CD8-positive, alpha-beta memory T cell (primary cell): ENCODE measurements around the gene DSC2. TPM values are rescaled to one million over a fixed set of nuclear protein-coding genes. Genes with fewer than 3 reads are reported as not detected.

Experiments
- CTCF ChIA-PET: fragments of 350-600 bp; sonication (Branson Sonifier 250); formaldehyde crosslinking; loops from one replicate; lab custom pipeline; 2021; ENCODE audit warnings: antibody characterized with exemption; lab: Charles Lee
- POLR2A ChIA-PET: fragments of 350-600 bp; sonication (Branson Sonifier 250); formaldehyde crosslinking; loops from one replicate; lab custom pipeline; 2021; ENCODE audit warnings: antibody characterized with exemption; lab: Charles Lee
- DNase-seq, 5 donors: peaks; one replicate each; pipeline versions ENCODE4 v3.0.0 to v3.0.0-alpha.2; 2020 to 2022; ENCODE audit warnings: mixed read lengths in 1 of 5
- H3K27ac ChIP-seq: one replicate; pipeline ENCODE4 v1.7.0; 2013; ENCODE audit warnings: low read depth, mild to moderate bottlenecking, low read length, moderate library complexity
- H3K27me3 ChIP-seq: 2 replicates; pipeline ENCODE4 v1.7.0; 2013; ENCODE audit warnings: low read length, mild to moderate bottlenecking; ENCODE audit not compliant: insufficient read depth, poor library complexity, severe bottlenecking
- H3K36me3 ChIP-seq: 2 replicates; pipeline ENCODE4 v1.7.0; 2013; ENCODE audit warnings: mild to moderate bottlenecking, low read length, moderate library complexity; ENCODE audit not compliant: insufficient read depth
- H3K4me1 ChIP-seq: 2 replicates; pipeline ENCODE4 v1.7.0; 2013; ENCODE audit warnings: mild to moderate bottlenecking, low read length, moderate library complexity; ENCODE audit not compliant: insufficient read depth
- H3K4me3 ChIP-seq: 2 replicates; pipeline ENCODE4 v1.7.0; 2013; ENCODE audit warnings: mild to moderate bottlenecking, low read length
- H3K9me3 ChIP-seq: 2 replicates; pipeline ENCODE4 v1.7.0; 2013; ENCODE audit warnings: mild to moderate bottlenecking, low read length
- H3K27ac Mint-ChIP-seq, 8 donors: one replicate each; pipeline ENCODE4 v1.8.0; 2020 to 2021; ENCODE audit warnings: mixed read lengths in 8 of 8, mild to moderate bottlenecking in 6 of 8, inconsistent platforms in 3 of 8, moderate library complexity in 3 of 8
- H3K27me3 Mint-ChIP-seq, 2 donors: one replicate each; pipeline ENCODE4 v1.8.0; 2020 to 2021; ENCODE audit warnings: mixed read lengths in 2 of 2, mild to moderate bottlenecking in 1 of 2, moderate library complexity in 1 of 2
- H3K36me3 Mint-ChIP-seq, 3 donors: one replicate each; pipeline ENCODE4 v1.8.0; 2020 to 2021; ENCODE audit warnings: mixed read lengths in 3 of 3, inconsistent platforms in 1 of 3, mild to moderate bottlenecking in 1 of 3
- H3K4me1 Mint-ChIP-seq, 3 donors: one replicate each; pipeline ENCODE4 v1.8.0; 2020 to 2021; ENCODE audit warnings: mixed read lengths in 3 of 3, inconsistent platforms in 1 of 3, mild to moderate bottlenecking in 1 of 3
- H3K4me3 Mint-ChIP-seq, 7 donors: one replicate each; pipeline ENCODE4 v1.8.0; 2020 to 2021; ENCODE audit warnings: mixed read lengths in 7 of 7, mild to moderate bottlenecking in 6 of 7, moderate library complexity in 4 of 7, inconsistent platforms in 2 of 7
- H3K9me3 Mint-ChIP-seq, 5 donors: one replicate each; pipeline ENCODE4 v1.8.0; 2020 to 2022; ENCODE audit warnings: mixed read lengths in 5 of 5, mild to moderate bottlenecking in 3 of 5, moderate library complexity in 2 of 5, inconsistent platforms in 1 of 5
- polyA plus RNA-seq: library from polyadenylated mRNA; unstranded; fragments of 300-500 nt; fragmentation: Illumina TruSeq; gene quantifications from one replicate; pipeline ENCODE4 v1.2.3, GENCODE V29; 2021
- total RNA-seq, 2 experiments: library from RNA; stranded (reverse); gene quantifications; one replicate each; pipeline ENCODE4 v1.2.3, GENCODE V29; 2021

Gene DSC2
- total and polyA plus RNA-seq, 3 experiments from 2014 or later, result not detected

DNA sequence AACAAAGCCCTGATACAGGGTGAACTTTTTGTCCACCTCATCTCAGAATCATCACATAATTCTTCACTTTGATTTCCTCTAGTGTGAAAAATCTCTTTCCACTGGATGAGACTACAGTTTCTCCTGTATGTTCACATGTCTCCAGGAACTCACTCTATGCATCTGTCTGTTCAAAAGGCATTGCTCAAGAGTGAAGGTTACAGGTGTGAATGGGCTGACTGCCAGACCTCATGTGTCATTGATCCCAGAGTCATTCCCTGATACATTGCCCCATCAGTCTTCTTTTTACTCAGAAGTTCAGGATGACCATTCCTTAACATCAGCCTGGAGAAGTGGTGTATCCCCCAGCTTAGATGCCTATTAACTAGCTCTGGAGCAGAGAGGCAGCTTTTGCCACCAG is 55.3 kb downstream of the DSC2 start:
- H3K27ac Mint-ChIP-seq, result no peak overlapping the region
- no peak for DNase-seq
- POLR2A ChIA-PET, result no interaction called here
- CTCF ChIA-PET, result no interaction called here
- no peaks in the 10 kb centered on the region for H3K27me3 ChIP-seq
- no peaks in the 10 kb centered on the region for H3K4me1 Mint-ChIP-seq
- H3K9me3 ChIP-seq, result no peaks in the 10 kb centered on the region
- H3K27me3 Mint-ChIP-seq, result peaks cover 5 to 6% of the 10 kb centered on the region in 2 donors
- H3K4me3 ChIP-seq, result no peak overlapping the region
- no peak overlapping the region for H3K4me3 Mint-ChIP-seq
- H3K36me3 Mint-ChIP-seq, result no peaks in the 10 kb centered on the region
- no peaks in the 10 kb centered on the region for H3K36me3 ChIP-seq
- H3K4me1 ChIP-seq, result no peaks in the 10 kb centered on the region
- H3K27ac ChIP-seq, result no peak overlapping the region
- H3K9me3 Mint-ChIP-seq, result peaks cover 16 to 25% (median 19%) of the 10 kb centered on the region in 5 donors

DNA sequence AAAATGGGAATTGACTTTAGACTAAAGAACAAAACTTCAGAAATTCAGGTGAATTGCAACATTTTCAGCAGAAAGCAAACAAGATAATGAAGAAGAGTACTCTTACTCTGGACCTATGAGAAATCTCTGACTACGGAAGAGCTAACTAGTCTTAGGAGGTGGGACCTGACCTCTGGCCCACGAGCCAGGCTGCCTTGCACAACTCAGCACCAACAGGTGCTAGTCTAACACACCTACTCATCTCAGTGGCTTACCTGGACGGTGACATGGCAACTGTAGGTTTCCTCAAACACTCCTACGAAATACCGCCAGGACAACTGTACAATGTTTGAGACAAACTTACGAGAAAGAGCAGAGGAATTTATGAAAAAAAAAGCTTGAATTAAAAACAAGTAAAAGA is 56.6 kb downstream of the DSC2 start:
- DNase-seq, result no peak
- no peaks in the 10 kb centered on the region for H3K4me1 ChIP-seq
- Mint-ChIP-seq H3K4me3 (no peak overlapping the region), H3K27ac (peak overlapping the region in 1 of 8 donors; percentile 37), H3K27me3 (peaks cover 16 to 18% of the 10 kb centered on the region in 2 donors), H3K4me1 (no peaks in the 10 kb centered on the region), H3K36me3 (peaks cover 0 to under 1% (median 0%) of the 10 kb centered on the region in 3 donors), H3K9me3 (peaks cover 16 to 32% (median 21%) of the 10 kb centered on the region in 5 donors)
- no peaks in the 10 kb centered on the region for H3K27me3 ChIP-seq
- no peak overlapping the region for H3K4me3 ChIP-seq
- H3K36me3 ChIP-seq, result no peaks in the 10 kb centered on the region
- ChIA-PET POLR2A (no interaction called here), CTCF (no interaction called here)
- no peaks in the 10 kb centered on the region for H3K9me3 ChIP-seq
- H3K27ac ChIP-seq, result no peak overlapping the region

DNA sequence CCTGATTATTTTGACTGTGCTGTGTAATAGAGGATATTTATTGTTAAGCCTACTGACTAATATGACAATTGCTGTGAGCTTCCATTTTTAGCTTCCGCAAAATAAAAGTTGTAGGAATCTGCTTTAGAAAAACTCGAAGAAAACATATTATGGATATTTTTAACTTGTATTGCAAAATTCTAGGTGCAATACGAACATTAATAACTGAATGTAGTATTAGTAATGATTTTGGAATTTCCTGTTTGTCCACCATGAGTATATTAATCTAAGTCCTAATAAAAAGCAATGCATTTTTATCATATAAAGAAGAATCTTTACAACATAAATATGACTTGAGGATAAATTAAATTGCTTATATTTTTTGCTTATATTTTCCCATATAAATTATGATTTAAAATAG is 57.3 kb downstream of the DSC2 start:
- H3K36me3 Mint-ChIP-seq, result peaks cover 0 to 1% (median 0%) of the 10 kb centered on the region in 3 donors
- H3K27me3 Mint-ChIP-seq, result peaks cover 20 to 22% of the 10 kb centered on the region in 2 donors
- H3K4me3 Mint-ChIP-seq, result no peak overlapping the region
- ChIA-PET CTCF (no interaction called here), POLR2A (no interaction called here)
- peaks cover 16 to 33% (median 27%) of the 10 kb centered on the region in 5 donors for H3K9me3 Mint-ChIP-seq
- Histone ChIP-seq H3K4me3 (no peak overlapping the region), H3K9me3 (no peaks in the 10 kb centered on the region), H3K27me3 (no peaks in the 10 kb centered on the region), H3K36me3 (no peaks in the 10 kb centered on the region), H3K4me1 (no peaks in the 10 kb centered on the region), H3K27ac (no peak overlapping the region)
- DNase-seq, result no peak
- no peak overlapping the region for H3K27ac Mint-ChIP-seq
- no peaks in the 10 kb centered on the region for H3K4me1 Mint-ChIP-seq

- H3K4me3 ChIP-seq, result no peak overlapping the region
- no peaks in the 10 kb centered on the region for H3K4me1 ChIP-seq
- ChIA-PET CTCF (no interaction called here), POLR2A (no interaction called here)
- H3K4me1 Mint-ChIP-seq, result no peaks in the 10 kb centered on the region
- H3K27me3 Mint-ChIP-seq, result peaks cover 20 to 22% of the 10 kb centered on the region in 2 donors
- H3K27me3 ChIP-seq, result no peaks in the 10 kb centered on the region
- no peak overlapping the region for H3K27ac Mint-ChIP-seq
- no peaks in the 10 kb centered on the region for H3K9me3 ChIP-seq
- no peak for DNase-seq
- H3K4me3 Mint-ChIP-seq, result no peak overlapping the region
- peaks cover 0 to 1% (median 0%) of the 10 kb centered on the region in 3 donors for H3K36me3 Mint-ChIP-seq
- H3K36me3 ChIP-seq, result no peaks in the 10 kb centered on the region
- H3K9me3 Mint-ChIP-seq, result peaks cover 16 to 33% (median 32%) of the 10 kb centered on the region in 5 donors
- H3K27ac ChIP-seq, result no peak overlapping the region
These were observed 58.5 kb downstream of the DSC2 start for GRCh38 chr18:31043709-31044108.

DNA sequence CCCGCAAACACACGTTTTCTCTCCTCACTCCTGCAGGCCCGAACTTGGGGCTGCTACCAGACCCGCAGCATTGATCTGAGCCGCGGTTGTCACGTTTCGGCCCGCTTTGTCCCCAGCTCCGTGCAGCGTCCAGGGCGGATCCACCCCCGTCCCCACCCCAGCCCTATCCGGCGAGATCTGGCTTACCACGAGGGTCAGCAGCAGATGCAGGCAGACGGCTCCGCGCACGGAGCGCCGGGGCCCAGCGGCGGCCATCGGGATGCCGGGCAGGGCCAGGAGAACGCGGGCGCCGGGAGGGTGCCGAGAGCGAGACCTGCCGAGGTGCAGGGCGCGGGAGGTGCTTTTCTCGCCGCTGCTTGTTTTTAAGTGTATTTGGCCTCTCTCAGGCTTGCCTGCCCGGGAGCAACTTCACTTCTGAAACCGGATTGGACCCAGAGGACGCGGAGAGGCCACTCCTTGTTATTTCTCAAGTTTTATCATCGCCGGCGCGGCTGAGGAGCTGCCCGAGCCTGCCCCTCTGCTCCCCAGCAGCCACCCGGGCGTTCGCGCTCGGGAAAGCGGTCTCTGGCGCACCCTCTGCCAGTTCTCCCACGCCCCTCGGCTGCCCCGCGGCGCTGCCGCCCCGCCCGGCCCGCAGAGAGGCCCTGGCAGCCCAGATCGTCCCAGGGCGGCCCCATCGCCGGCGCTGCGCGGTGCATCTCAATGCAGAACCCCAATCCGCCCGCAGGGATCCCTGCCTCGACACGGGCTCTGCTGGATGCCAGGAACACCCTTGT is 59.6 kb downstream of the DSC2 start, which contains the start of gene DSC3:
Gene DSC3 (minus strand): TSS at position 337 of the 776 bp plus-strand sequence. CDS start 82 bp downstream, at position 255.
- no peaks in the 10 kb centered on the region for H3K4me1 Mint-ChIP-seq

GRCh38 chr18:31042084-31042405 is 60.2 kb downstream of the DSC2 start:
- ChIA-PET POLR2A (no interaction called here), CTCF (no interaction called here)
- Mint-ChIP-seq H3K27ac (no peak overlapping the region), H3K36me3 (peaks cover 0 to 1% (median 0%) of the 10 kb centered on the region in 3 donors), H3K4me3 (no peak overlapping the region), H3K9me3 (peaks cover 16 to 33% (median 27%) of the 10 kb centered on the region in 5 donors), H3K27me3 (peaks cover 20 to 22% of the 10 kb centered on the region in 2 donors), H3K4me1 (no peaks in the 10 kb centered on the region)
- Histone ChIP-seq H3K27me3 (no peaks in the 10 kb centered on the region), H3K4me1 (no peaks in the 10 kb centered on the region), H3K36me3 (no peaks in the 10 kb centered on the region), H3K27ac (no peak overlapping the region), H3K4me3 (no peak overlapping the region), H3K9me3 (no peaks in the 10 kb centered on the region)
- DNase-seq, result no peak

More for the DNA sequence above, 59.6 kb downstream of the DSC2 start, which contains the start of gene DSC3:
- Mint-ChIP-seq H3K4me3 (no peak within 1 kb of the TSS), H3K27me3 (peaks cover 20 to 22% of the 10 kb centered on the region in 2 donors), H3K36me3 (peaks cover 0 to 1% (median 0%) of the 10 kb centered on the region in 3 donors), H3K27ac (no peak within 1 kb of the TSS), H3K9me3 (peaks cover 19 to 33% (median 28%) of the 10 kb centered on the region in 5 donors)
- Histone ChIP-seq H3K4me3 (no peak within 1 kb of the TSS), H3K9me3 (no peaks in the 10 kb centered on the region), H3K27ac (no peak within 1 kb of the TSS), H3K4me1 (no peaks in the 10 kb centered on the region), H3K27me3 (no peaks in the 10 kb centered on the region), H3K36me3 (no peaks in the 10 kb centered on the region)
- ChIA-PET CTCF (no interaction called here), POLR2A (no interaction called here)
- DNase-seq, result no peak

GRCh38 chr18:31041271-31042083 is 60.7 kb downstream of the DSC2 start:
- H3K9me3 ChIP-seq, result no peaks in the 10 kb centered on the region
- DNase-seq, result no peak
- Mint-ChIP-seq H3K36me3 (peaks cover 0 to 1% (median 0%) of the 10 kb centered on the region in 3 donors), H3K27me3 (peaks cover 20 to 22% of the 10 kb centered on the region in 2 donors), H3K9me3 (peaks cover 16 to 32% (median 27%) of the 10 kb centered on the region in 5 donors), H3K27ac (no peak overlapping the region), H3K4me1 (no peaks in the 10 kb centered on the region), H3K4me3 (no peak overlapping the region)
- ChIA-PET POLR2A (no interaction called here), CTCF (no interaction called here)
- H3K4me1 ChIP-seq, result no peaks in the 10 kb centered on the region
- H3K36me3 ChIP-seq, result no peaks in the 10 kb centered on the region
- H3K4me3 ChIP-seq, result no peak overlapping the region
- no peak overlapping the region for H3K27ac ChIP-seq
- H3K27me3 ChIP-seq, result no peaks in the 10 kb centered on the region
